ENCODE data around the gene UBE2G1. TPM values are rescaled to one million over a fixed set of nuclear protein-coding genes. Genes with fewer than 3 reads are reported as not detected.

Gene UBE2G1
- total RNA-seq, 2 experiments from 2014 or later = 58.5 to 58.8 TPM

GRCh38 chr17:4362141-4362540 lies 4.3 kb downstream of the UBE2G1 start:
- no peak for ATAC-seq (ENCODE audit: poor library complexity)
- peaks cover 13% of the 10 kb centered on the region for H3K36me3 ChIP-seq (ENCODE audit: insufficient read depth, low read length)
- H3K4me1 ChIP-seq (ENCODE audit: insufficient read depth, low read length) = peaks cover 62% of the 10 kb centered on the region
- H3K27ac ChIP-seq (ENCODE audit: low read depth in 1 of 2, low read length in 2 of 2) = no peak overlapping the region
- Mint-ChIP-seq H3K4me3 (peak overlapping the region; percentile 64), H3K27me3 (no peaks in the 10 kb centered on the region), H3K4me1 (ENCODE audit: low read depth) (peaks cover 67% of the 10 kb centered on the region), H3K9me3 (no peaks in the 10 kb centered on the region), H3K27ac (peak overlapping the region; percentile 37), H3K36me3 (ENCODE audit: low read depth) (peaks cover 26% of the 10 kb centered on the region)
- POLR2A ChIA-PET = no interaction called here
- H3K27me3 ChIP-seq (ENCODE audit: control insufficient read depth in 1 of 2, insufficient read depth in 2 of 2, low read length in 2 of 2) = no peaks in the 10 kb centered on the region
- CTCF ChIA-PET = interaction anchor here (1.3 kb wide), 1 partner anchor 8 kb away, joined by 3 read pairs; no protein-coding TSS in a partner anchor
- intact Hi-C loops (cut with DNase I, micrococcal nuclease) = loop anchor here in 1 of 2 experiments (5.0 to 10.0 kb wide), 3 partner anchors 60 to 603 kb away; partner anchors contain the start of genes NCBP3 and SPAG7
- no peak overlapping the region for H3K4me3 ChIP-seq (ENCODE audit: low read length)
- TF ChIP-seq CTCF (IDR thresholded peaks at IDR 0.05) = no peak
- no peaks in the 10 kb centered on the region for H3K9me3 ChIP-seq (ENCODE audit: control insufficient read depth in 1 of 2, insufficient read depth in 1 of 2, low read length in 2 of 2)
- peak in 1 of 14 experiments; percentile 11 for DNase-seq

- ATAC-seq (ENCODE audit: poor library complexity) (no peak), DNase-seq (no peak)
- Mint-ChIP-seq H3K27ac (no peak overlapping the region), H3K4me3 (peak overlapping the region; percentile 25), H3K9me3 (no peaks in the 10 kb centered on the region), H3K27me3 (no peaks in the 10 kb centered on the region), H3K36me3 (ENCODE audit: low read depth) (peaks cover 21% of the 10 kb centered on the region), H3K4me1 (ENCODE audit: low read depth) (peaks cover 66% of the 10 kb centered on the region)
- Histone ChIP-seq H3K4me3 (ENCODE audit: low read length) (no peak overlapping the region), H3K4me1 (ENCODE audit: insufficient read depth, low read length) (peaks cover 51% of the 10 kb centered on the region), H3K27me3 (ENCODE audit: control insufficient read depth in 1 of 2, insufficient read depth in 2 of 2, low read length in 2 of 2) (no peaks in the 10 kb centered on the region), H3K9me3 (ENCODE audit: control insufficient read depth in 1 of 2, insufficient read depth in 1 of 2, low read length in 2 of 2) (no peaks in the 10 kb centered on the region), H3K36me3 (ENCODE audit: insufficient read depth, low read length) (peaks cover 13% of the 10 kb centered on the region), H3K27ac (ENCODE audit: low read depth in 1 of 2, low read length in 2 of 2) (no peak overlapping the region)
- intact Hi-C loops (cut with DNase I, micrococcal nuclease) = no loop called here
- TF ChIP-seq CTCF (IDR thresholded peaks at IDR 0.05) = no peak
- POLR2A ChIA-PET = no interaction called here
- CTCF ChIA-PET = no interaction called here
These were observed 8.3 kb downstream of the UBE2G1 start for GRCh38 chr17:4358154-4358553.

- H3K4me3 ChIP-seq (ENCODE audit: low read length) = no peak overlapping the region
- DNase-seq (no peak), ATAC-seq (ENCODE audit: poor library complexity) (no peak)
- H3K27me3 ChIP-seq (ENCODE audit: control insufficient read depth in 1 of 2, insufficient read depth in 2 of 2, low read length in 2 of 2) = no peaks in the 10 kb centered on the region
- peaks cover 21% of the 10 kb centered on the region for H3K36me3 Mint-ChIP-seq (ENCODE audit: low read depth)
- CTCF ChIA-PET = no interaction called here
- peaks cover 12% of the 10 kb centered on the region for H3K36me3 ChIP-seq (ENCODE audit: insufficient read depth, low read length)
- peak overlapping the region; percentile 33 for H3K27ac Mint-ChIP-seq
- no peak overlapping the region for H3K27ac ChIP-seq (ENCODE audit: low read depth in 1 of 2, low read length in 2 of 2)
- TF ChIP-seq CTCF (IDR thresholded peaks at IDR 0.05) = no peak
- no peak overlapping the region for H3K4me3 Mint-ChIP-seq
- intact Hi-C loops (cut with DNase I, micrococcal nuclease) = no loop called here
- no peaks in the 10 kb centered on the region for H3K27me3 Mint-ChIP-seq
- peaks cover 51% of the 10 kb centered on the region for H3K4me1 ChIP-seq (ENCODE audit: insufficient read depth, low read length)
- no peaks in the 10 kb centered on the region for H3K9me3 Mint-ChIP-seq
- H3K4me1 Mint-ChIP-seq (ENCODE audit: low read depth) = peaks cover 63% of the 10 kb centered on the region
- no peaks in the 10 kb centered on the region for H3K9me3 ChIP-seq (ENCODE audit: control insufficient read depth in 1 of 2, insufficient read depth in 1 of 2, low read length in 2 of 2)
- POLR2A ChIA-PET = no interaction called here
These were observed 8.8 kb downstream of the UBE2G1 start for GRCh38 chr17:4357671-4358070.

Measured in CD4-positive, alpha-beta T cell (primary cell).